Cardiac muscle cell (in vitro differentiated cells and primary cell): ENCODE measurements around the gene IL26. TPM values are rescaled to one million over a fixed set of nuclear protein-coding genes. Genes with fewer than 3 reads are reported as not detected.

Experiments
- DNase-seq, 2 donors: peaks; one replicate each; pipeline versions ENCODE4 v3.0.0 to v3.0.0-alpha.2; 2010 to 2017; ENCODE audit warnings: low read depth in 1 of 2, low spot score in 1 of 2
- H3K27ac ChIP-seq: fragments of 200-600 bp; sonication (generic); 2 replicates; pipeline ENCODE4 v1.5.1; 2016
- H3K27me3 ChIP-seq: fragments of 200-600 bp; sonication (generic); 2 replicates; pipeline ENCODE4 v1.6.0; 2016; ENCODE audit warnings: control low read depth
- H3K36me3 ChIP-seq: fragments of 200-600 bp; sonication (generic); 2 replicates; pipeline ENCODE4 v1.5.1; 2016; ENCODE audit warnings: control low read depth
- H3K4me1 ChIP-seq: fragments of 200-600 bp; sonication (generic); 2 replicates; pipeline ENCODE4 v1.8.1; 2017; ENCODE audit warnings: low read depth, mild to moderate bottlenecking, mixed run types
- H3K4me3 ChIP-seq: fragments of 200-600 bp; sonication (generic); 2 replicates; pipeline ENCODE4 v1.5.1; 2016; ENCODE audit warnings: mild to moderate bottlenecking
- H3K9me3 ChIP-seq: fragments of 200-600 bp; sonication (generic); 2 replicates; pipeline ENCODE4 v1.5.1; 2017; ENCODE audit warnings: low read depth, mild to moderate bottlenecking, control low read depth
- CTCF ChIP-seq: IDR thresholded peaks from 2 replicates; pipeline ENCODE4 v1.5.1; 2012; ENCODE audit warnings: low read depth, mild to moderate bottlenecking, low read length
- polyA plus RNA-seq: library from polyadenylated mRNA; unstranded; fragments of >200 nt; fragmentation: Nextera tagmentation; extraction: Ambion mirVana; gene quantifications from 2 replicates; pipeline ENCODE4 v1.2.1, GENCODE V29; 2016
- total RNA-seq: library from RNA; depleted of rRNA; stranded (reverse); fragments of >200 nt; gene quantifications from 2 replicates; pipeline ENCODE4 v1.2.3, GENCODE V29; 2016

The IL26 gene
- total and polyA plus RNA-seq, 2 experiments from 2014 or later = not detected

GRCh38 chr12:68240975-68241374 lies 15.4 kb upstream of the IL26 start:
- H3K4me1 ChIP-seq = peaks cover 41% of the 10 kb centered on the region
- H3K27ac ChIP-seq = no peak overlapping the region
- H3K4me3 ChIP-seq = no peak overlapping the region
- TF ChIP-seq CTCF = no peak
- H3K36me3 ChIP-seq = no peaks in the 10 kb centered on the region
- H3K27me3 ChIP-seq = no peaks in the 10 kb centered on the region
- peak in 1 of 2 donors; percentile 39 for DNase-seq
- H3K9me3 ChIP-seq = no peaks in the 10 kb centered on the region

GRCh38 chr12:68240079-68240478 lies 14.5 kb upstream of the IL26 start:
- Histone ChIP-seq H3K9me3 (no peaks in the 10 kb centered on the region), H3K27ac (no peak overlapping the region), H3K4me3 (no peak overlapping the region), H3K4me1 (peaks cover 39% of the 10 kb centered on the region), H3K27me3 (no peaks in the 10 kb centered on the region), H3K36me3 (no peaks in the 10 kb centered on the region)
- TF ChIP-seq CTCF = no peak
- peak in 1 of 2 donors; percentile 82 for DNase-seq

GRCh38 chr12:68239309-68239982 lies 13.8 kb upstream of the IL26 start:
- Histone ChIP-seq H3K36me3 (no peaks in the 10 kb centered on the region), H3K4me3 (no peak overlapping the region), H3K9me3 (no peaks in the 10 kb centered on the region), H3K4me1 (peaks cover 34% of the 10 kb centered on the region), H3K27ac (no peak overlapping the region), H3K27me3 (no peaks in the 10 kb centered on the region)
- no peak for TF ChIP-seq CTCF
- no peak for DNase-seq

- no peak overlapping the region for H3K4me3 ChIP-seq
- TF ChIP-seq CTCF = no peak
- H3K4me1 ChIP-seq = peaks cover 24% of the 10 kb centered on the region
- no peaks in the 10 kb centered on the region for H3K36me3 ChIP-seq
- H3K27ac ChIP-seq = peak overlapping the region; percentile 84
- H3K9me3 ChIP-seq = no peaks in the 10 kb centered on the region
- DNase-seq = peak in 1 of 2 donors; percentile 18
- no peaks in the 10 kb centered on the region for H3K27me3 ChIP-seq
Observed at GRCh38 chr12:68237619-68238018, 12.0 kb upstream of the IL26 start.

GRCh38 chr12:68237078-68237477 lies 11.5 kb upstream of the IL26 start:
- Histone ChIP-seq H3K4me3 (no peak overlapping the region), H3K27me3 (no peaks in the 10 kb centered on the region), H3K4me1 (peaks cover 24% of the 10 kb centered on the region), H3K9me3 (no peaks in the 10 kb centered on the region), H3K36me3 (no peaks in the 10 kb centered on the region), H3K27ac (peak overlapping the region; percentile 84)
- peak; percentile 42 for TF ChIP-seq CTCF
- peak in 1 of 2 donors; percentile 50 for DNase-seq
